Lower leg skin (tissue), 4 donors: ENCODE results near the gene APOA1. TPM values are rescaled to one million over a fixed set of nuclear protein-coding genes. Genes with fewer than 3 reads are reported as not detected.

ENCODE experiments used
- DNase-seq, 2 donors: peaks; one replicate each; pipeline ENCODE4 v3.0.0-alpha.2; 2019; ENCODE audit warnings: low spot score in 2 of 2
- H3K4me3 ChIP-seq: fragments of 200-600 bp; sonication (generic); 2 replicates; pipeline ENCODE4 v1.5.1; 2017; ENCODE audit warnings: mild to moderate bottlenecking, low read depth; ENCODE audit not compliant: poor library complexity, severe bottlenecking
- CTCF ChIP-seq, 3 donors: fragments of 450-650 bp; IDR thresholded peaks; one replicate each; pipeline ENCODE4 v1.5.1; 2016; ENCODE audit warnings: antibody characterized with exemption in 3 of 3, mild to moderate bottlenecking in 3 of 3, moderate library complexity in 2 of 3
- POLR2A ChIP-seq, 2 donors: fragments of 450-650 bp; IDR thresholded peaks; one replicate each; pipeline ENCODE4 v1.6.1; 2016 to 2017; ENCODE audit warnings: antibody characterized with exemption in 2 of 2, mild to moderate bottlenecking in 1 of 2, moderate library complexity in 1 of 2
- WGBS, 2 donors: methylation state at CpG; one replicate each; pipeline ENCODE4 v1.1.5; 2018; 5-methylcytosine and 5-hydroxymethylcytosine counted together
- intact Hi-C: fragments of 100-400 bp; cut with DNase I; formaldehyde crosslinking; loops from one replicate; pipeline ENCODE4 v1.15.0; 2023; ENCODE audit warnings: low total_unique reads
- total RNA-seq, 4 donors: library from RNA; depleted of rRNA; stranded (reverse); fragments of >200 nt; gene quantifications; one replicate each; pipeline ENCODE4 v1.1.0, GENCODE V29; 2016

Gene APOA1
- total RNA-seq, 4 donors from 2014 or later = 1.6 to 1.7 TPM; not detected in 2

- TF ChIP-seq CTCF (IDR thresholded peaks at IDR 0.05) = no peak
- no peak overlapping the region for H3K4me3 ChIP-seq
- intact Hi-C loops = no loop called here
- no peak for DNase-seq
- WGBS, 2 donors = 76 to 88% methylated on average over 12 to 13 of the region's 13 CpGs
These were observed 4.8 kb downstream of the APOA1 start for GRCh38 chr11:116832350-116833290.

- 93 to 97% methylated on average over 6 to 7 of the region's 7 CpGs for WGBS, 2 donors
- no peak overlapping the region for H3K4me3 ChIP-seq
- TF ChIP-seq POLR2A (IDR thresholded peaks at IDR 0.05) (no peak), CTCF (IDR thresholded peaks at IDR 0.05) (no peak)
- no peak for DNase-seq
- intact Hi-C loops = no loop called here
These were observed 5.6 kb downstream of the APOA1 start for GRCh38 chr11:116831790-116832349.

- intact Hi-C loops = no loop called here
- 91 to 93% methylated on average over 15 to 17 of the region's 17 CpGs for WGBS, 2 donors
- DNase-seq = no peak
- H3K4me3 ChIP-seq = no peak overlapping the region
- TF ChIP-seq POLR2A (IDR thresholded peaks at IDR 0.05) (no peak), CTCF (IDR thresholded peaks at IDR 0.05) (no peak)
These were observed 7.1 kb downstream of the APOA1 start for GRCh38 chr11:116830184-116830912.

- intact Hi-C loops = no loop called here
- WGBS, 2 donors = 68 to 70% methylated on average over 9 of the region's 9 CpGs
- DNase-seq = no peak
- H3K4me3 ChIP-seq = no peak within 1 kb of the TSS
- TF ChIP-seq CTCF (IDR thresholded peaks at IDR 0.05) (no peak), POLR2A (IDR thresholded peaks at IDR 0.05) (no peak)
These were observed 7.8 kb downstream of the APOA1 start, which contains the start of gene APOC3 for GRCh38 chr11:116829525-116830183. Gene APOC3, plus strand, starts transcription at chr11:116829907. Its CDS starts 676 bp downstream, at chr11:116830583.

- TF ChIP-seq POLR2A (IDR thresholded peaks at IDR 0.05) = no peak
- TF ChIP-seq CTCF (IDR thresholded peaks at IDR 0.05) = no peak
- WGBS, 2 donors = 73 to 75% methylated on average over 8 to 16 of the region's 16 CpGs
- no peak overlapping the region for H3K4me3 ChIP-seq
- DNase-seq = no peak
- intact Hi-C loops = no loop called here
These were observed 8.5 kb downstream of the APOA1 start for GRCh38 chr11:116828632-116829524.
